ENCODE results near the gene CCDC120.

The CCDC120 gene, protein sequence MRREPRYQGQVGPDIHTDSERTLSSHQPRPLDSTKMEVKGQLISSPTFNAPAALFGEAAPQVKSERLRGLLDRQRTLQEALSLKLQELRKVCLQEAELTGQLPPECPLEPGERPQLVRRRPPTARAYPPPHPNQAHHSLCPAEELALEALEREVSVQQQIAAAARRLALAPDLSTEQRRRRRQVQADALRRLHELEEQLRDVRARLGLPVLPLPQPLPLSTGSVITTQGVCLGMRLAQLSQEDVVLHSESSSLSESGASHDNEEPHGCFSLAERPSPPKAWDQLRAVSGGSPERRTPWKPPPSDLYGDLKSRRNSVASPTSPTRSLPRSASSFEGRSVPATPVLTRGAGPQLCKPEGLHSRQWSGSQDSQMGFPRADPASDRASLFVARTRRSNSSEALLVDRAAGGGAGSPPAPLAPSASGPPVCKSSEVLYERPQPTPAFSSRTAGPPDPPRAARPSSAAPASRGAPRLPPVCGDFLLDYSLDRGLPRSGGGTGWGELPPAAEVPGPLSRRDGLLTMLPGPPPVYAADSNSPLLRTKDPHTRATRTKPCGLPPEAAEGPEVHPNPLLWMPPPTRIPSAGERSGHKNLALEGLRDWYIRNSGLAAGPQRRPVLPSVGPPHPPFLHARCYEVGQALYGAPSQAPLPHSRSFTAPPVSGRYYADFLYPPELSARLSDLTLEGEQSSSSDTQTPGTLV

DNA sequence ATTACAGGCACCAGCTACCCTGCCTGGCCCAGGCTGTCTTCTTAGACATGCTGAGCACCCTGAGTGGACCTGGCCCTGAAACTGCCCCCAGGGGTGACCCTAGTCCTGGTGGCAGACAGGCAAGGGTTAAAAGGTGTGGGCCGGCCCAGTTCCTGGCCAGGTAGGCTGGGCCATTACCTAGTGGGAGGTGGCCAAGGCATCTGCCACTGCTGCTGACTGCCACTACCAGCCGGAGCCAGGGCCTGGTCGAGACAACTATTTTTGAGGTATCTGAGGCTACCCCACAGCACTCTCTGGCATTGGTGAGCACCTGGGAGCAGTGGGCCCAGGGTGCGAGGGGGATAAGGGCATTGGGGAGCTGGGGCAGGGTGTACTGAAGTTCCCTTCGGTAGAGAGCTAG lies at the start of gene CCDC120:
CCDC120 (plus strand) TSS at position 206 of the 400 bp plus-strand sequence. CDS start 3,043 bp downstream, outside the sequence.
- DNase-seq, result no peak

DNA sequence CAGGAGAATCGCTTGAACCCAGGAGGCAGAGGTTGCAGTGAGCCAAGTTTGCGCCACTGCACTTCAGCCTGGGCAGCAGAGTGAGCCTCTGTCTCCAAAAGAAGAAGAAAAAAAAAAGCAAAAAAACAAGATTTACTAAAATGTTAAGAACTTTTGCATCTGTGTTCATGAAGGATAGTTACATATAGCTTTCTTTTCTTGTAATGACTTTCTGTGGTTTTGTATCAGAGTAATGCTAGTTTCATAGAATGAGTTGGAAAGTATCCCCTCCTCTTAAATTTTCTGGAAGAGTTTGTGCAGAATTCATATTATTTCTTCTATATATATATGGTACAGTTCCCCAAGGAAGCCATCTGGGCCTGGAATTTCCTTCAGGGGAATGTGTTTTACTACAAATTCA lies 39.7 kb upstream of the CCDC120 start:
- DNase-seq, result peak; percentile 22

DNA sequence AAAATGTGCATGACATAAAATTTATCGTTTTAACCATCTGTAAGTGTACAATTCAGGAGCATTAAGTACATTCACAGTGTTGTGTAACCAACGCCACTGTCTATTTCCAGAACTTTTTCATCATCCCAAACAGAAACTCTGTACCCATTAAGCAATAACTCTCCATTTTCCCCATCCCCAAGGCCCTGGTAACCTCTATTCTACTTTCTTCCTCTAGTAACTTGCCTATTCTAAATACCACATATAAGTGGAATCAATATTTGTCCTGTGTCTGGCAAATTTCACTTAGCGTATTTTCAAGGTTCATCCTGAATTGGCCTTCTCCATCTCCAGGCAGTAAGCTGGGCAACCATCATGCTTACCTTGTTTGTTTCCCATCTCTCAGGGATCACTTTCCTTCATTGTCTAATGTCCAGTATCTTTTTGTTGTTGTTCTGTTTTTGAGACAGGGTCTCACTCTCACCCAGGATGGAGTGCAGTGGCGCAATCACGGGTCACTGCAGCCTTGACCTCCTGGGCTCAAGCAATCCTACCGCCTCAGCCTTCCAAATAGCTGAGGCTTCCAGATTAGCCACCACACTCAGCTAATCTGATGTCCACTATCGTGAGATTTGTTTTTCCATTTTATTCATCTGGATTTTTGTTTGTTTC lies 39.1 kb upstream of the CCDC120 start:
- no peak for DNase-seq

DNA sequence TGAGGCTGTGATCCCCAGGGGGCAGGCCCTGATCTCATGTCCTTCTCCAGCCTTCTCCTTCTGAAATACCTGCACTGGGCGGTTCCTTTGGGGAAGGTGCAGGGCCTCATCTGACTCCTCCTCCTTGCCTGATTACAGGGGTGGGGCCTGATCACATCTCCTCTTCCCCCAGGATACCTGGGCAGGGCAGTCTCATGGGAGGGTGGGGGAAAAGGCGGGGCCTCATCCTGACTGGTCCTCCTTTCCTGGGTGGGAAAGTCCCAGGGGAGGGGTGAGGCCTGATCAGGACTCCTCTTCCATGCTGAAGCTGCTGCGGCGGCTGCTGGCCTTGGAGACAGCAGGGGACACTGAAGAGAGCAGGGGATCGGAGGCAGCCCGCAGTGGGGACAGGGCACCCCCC lies 28.9 kb upstream of the CCDC120 start:
- no peak for DNase-seq

DNA sequence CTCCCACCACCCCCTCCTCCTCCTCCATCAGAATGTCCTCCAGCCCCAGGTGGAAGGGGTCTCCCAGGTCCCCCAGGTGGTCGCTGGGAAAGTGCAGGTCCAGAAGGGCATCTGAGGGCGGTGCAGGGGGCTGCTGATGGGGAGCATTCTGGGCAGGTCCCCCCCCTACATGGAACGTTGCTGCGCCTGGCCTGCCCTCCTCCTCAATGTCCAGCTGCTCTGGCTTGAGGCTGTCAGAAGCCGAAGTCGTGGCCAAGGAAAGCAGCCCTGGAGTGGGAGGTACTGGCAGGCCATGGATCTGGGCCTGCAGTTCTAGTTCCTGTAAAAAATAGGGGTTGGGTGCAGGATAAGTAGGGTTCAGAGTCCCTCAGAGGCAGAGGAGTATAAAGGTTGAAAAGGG lies 28.5 kb upstream of the CCDC120 start:
- no peak for DNase-seq

DNA sequence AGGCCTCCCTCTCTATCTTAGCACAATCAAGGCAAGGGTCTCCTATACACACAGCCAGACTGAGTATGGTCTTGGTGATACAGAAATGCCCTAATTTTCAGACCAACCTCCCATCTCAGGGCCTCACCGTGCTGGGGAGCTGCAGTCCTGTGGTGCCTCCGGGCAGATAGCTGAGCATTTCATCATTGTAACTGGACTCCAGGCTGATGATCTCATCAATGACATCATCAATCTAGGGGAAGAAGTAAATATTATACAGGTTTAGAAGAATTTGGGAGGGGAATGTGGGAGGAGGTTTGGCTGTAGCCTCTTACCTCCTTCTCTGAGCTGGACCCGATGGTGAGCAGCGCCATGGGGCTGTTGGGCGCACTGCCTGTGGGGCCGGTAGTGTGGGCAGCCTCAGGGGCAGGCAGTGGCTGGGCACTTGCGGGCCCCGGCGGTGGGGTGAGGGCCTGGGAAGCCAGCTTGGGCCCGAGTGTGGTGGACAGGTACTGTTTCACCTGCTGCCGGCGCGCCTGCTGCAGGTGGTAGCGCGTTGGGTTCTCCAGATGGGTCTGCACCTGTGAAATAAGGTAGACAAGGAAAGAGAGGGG lies 20.8 kb upstream of the CCDC120 start:
- DNase-seq, result no peak

DNA sequence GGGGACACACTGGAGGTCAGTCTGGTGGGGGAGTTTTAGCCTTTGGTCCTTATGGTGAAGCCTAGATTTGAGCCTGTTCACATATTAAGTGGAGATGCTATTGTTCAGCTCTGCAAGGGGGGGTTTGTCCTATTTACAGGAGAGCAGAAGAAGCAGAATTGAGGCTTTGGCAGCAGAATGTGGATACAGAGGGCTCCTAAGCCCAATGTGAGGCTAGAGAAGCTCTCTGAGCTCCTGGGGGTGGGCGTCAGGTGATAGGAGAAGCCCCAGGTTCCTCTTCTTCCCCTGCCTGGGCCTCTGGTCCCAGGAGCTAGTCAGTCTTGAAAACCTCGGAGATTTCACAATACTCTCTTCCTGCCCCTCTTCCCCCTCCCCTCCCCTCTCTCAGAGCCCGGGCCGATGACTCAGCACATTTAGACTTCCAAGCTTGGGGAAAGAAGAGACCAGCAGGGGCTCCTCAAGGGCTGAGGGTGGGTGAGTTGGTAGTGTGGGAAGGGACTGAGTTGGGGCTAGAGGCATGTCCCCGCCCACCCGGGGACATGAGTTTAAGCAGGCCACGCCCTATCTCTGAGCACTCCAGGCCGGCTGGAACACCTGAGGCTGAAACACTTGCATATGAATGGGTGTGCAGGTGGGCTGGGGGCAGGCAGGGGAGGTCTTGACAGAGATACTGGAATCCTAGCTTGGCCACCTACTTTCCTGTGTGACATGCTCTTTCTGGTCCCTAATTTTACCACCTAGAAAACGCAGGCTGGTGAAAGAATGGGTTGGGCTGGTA lies 19.0 kb upstream of the CCDC120 start:
- DNase-seq, result peak; percentile 83

DNA sequence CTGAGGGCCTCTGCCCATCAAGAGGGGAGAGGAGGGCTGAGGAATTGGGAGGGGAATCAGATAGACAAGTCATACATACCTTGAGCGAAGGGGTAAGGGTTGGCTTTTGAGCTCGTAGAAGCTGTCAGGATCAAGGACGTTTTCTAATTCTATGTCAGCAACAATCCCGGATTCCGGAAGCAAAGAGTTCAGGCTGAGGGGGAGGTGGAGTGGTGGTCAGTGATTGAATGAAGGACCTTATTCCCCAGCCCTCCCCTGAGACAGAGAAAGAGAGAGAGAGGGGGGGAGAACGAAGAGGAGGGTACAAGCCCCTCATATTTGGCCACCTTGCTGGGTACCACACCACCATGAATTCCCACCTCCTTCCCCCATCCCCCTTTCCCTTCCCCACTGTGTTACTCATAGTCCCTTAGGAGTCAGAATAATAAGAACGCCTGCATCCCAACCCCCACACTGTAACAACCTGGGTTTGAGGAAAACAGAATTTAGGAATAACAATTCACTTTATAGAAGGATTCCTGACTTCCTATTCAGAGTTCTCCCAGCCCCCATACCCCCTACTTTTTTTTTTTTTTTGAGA lies 18.3 kb upstream of the CCDC120 start:
- DNase-seq, result no peak

DNA sequence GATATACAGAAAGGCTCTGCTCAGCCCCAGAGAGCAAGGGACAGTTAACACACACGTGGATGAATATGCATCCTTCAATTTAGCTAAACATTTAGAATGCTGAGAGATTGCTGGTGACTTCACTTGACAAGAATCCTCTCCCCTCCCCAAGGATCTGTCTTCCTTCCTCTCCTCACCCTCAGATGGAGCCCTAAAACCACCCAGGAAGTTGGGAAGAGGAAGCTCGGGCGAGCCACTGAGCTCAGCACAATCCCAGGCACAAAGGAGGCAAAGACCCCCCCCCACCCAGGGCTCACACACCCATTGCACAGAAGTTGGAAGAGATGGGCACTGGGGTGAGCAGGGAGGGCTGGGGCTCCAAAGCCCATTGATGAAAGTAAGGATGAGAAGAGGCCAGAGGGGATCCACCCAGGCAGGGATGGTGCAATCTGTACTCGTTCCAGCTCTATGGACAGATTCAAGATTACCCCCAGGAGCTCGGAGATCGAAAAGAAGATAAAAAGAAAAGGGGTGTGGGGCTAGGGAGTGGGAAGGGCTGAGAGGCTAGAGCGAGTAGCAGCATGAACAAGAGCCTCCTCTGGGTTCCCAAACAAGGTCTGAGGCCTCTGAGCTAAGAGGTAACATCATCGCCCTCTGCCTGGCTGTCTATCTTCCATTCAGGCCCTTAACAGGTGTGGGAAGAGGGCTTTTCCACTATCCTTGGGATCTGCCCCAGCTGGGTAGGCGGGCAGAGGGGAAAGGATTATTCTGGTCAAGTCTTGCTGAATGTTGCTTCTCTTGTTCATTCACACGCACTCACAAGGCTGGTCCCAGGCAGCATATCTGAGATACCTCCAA lies 16.8 kb upstream of the CCDC120 start:
- DNase-seq, result peak; percentile 23

DNA sequence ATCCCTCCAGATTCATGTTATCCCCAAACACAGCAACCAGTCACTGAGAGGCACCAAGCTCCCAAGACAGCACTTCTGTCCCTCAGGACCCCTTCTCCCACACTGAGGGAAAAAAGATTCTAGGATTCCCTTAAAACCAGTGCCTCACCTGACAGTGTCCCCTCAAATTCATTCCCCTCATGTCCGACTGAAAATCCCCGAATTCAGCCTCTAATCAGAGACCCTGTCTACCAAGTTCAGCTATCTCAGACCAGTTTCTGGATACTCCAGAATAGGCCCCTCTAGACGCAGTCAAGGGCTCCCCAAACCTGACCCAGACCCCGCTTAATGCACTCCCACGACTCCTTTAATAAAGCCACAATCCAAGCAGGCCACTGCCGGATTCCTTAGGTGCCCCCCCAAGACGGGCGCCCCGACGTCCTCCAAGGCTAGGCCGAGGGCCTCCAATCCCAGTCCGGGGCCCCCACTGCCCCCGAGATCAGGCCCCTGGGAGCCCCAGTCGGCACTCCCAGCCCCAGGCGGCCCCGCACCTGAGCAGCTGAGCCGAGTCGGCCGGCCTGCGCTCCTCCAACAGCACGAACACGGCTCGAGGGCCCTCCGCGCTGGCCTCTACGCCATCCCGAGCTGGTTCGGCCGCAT lies 16.1 kb upstream of the CCDC120 start:
- DNase-seq, result no peak

DNA sequence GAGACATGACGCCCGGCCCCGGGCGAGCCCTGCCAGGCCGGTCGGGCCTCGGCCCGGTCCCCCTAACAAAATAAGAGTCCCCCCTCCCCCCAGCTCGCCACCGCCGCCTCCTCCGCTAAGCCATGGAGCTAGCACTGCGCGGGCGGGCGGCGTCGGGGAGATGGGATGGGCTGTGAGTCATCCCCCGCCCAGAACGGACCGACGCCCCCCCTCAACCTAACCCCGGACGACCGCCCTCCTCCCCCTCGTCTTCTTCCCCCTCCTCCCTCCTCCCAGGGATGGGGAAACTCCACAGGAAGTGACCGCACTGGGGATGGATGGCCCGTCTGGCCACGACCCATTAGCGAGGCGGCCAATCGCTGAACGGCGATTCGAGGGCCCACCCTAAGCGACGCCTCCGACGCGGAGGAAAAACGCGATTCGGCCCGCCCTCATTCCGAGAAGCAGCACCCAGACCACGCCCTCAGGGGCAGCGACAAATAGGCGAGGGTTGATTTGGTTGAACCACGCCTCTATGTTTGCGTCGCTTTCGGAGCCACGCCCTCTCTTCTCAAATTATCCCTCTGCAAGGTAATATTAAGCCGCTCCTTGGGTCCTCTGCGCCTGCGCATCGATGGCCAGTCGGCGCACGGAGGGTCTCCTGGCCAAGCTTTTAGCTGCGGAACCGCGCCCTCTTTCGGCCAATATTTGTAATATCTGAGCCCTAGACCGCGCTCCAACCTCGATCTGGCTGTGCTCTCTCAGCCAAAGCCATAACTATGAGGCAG lies 15.4 kb upstream of the CCDC120 start, which contains the start of gene TFE3:
TFE3 (minus strand) TSS at position 138 of the 767 bp plus-strand sequence; CDS start at position 7, 131 bp downstream.
- DNase-seq, result peak; percentile 97

DNA sequence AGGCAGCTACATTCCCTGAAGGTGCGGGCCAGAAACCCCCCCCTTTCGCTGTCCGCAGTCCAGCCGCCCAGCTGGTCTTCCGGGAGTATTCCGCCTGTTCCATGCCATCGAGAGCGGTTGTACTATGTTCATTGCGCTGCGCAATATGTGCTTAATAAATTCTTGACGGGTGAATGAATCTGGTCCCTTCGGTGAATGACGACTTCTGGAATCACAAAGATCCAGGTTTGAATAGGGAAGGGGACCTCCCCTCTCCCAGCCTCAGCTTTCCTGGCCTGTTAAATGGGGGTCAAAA lies 14.9 kb upstream of the CCDC120 start:
- no peak for DNase-seq

DNA sequence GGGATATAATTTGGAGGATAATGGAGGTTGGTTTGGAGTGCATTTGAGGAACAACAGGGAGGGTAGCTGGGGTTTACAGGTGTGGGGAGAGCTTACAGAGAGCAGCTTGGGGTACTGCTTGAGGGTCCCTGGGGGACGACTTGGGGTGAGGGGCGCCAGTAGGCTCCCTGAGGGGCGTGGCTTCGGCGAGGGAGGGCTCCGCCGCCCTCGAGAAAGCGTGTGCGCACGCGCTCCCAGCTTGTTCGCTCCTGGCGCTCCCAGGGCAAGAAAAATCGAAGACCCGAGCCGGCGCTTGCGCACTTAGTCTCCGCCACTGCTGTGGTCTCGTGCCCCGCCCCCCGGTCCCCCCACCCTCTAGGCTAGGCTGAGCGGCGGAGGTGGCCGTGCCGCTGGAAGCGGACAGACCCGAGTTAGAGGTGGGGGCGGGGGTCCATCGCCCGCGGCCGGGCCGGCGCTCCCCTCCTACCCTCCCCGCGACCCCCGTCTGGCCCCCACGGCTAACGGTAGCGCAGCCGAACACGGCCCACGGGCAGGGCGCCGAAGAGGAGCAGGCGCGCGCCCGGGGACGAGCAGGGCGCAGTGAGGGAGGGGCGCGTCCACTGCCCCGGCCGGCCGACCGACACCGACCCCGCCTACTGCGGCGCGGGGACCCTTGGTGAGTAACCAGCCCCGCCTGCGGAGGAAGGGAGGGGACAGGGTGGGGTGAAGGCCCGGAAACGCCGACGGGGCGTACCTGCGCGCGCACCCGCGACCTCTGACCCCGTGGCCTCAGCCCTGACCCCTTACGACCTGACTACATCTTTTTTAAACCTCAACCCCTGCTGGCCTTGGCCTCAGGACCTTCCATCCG lies 5.4 kb upstream of the CCDC120 start:
- peak; percentile 75 for DNase-seq

DNA sequence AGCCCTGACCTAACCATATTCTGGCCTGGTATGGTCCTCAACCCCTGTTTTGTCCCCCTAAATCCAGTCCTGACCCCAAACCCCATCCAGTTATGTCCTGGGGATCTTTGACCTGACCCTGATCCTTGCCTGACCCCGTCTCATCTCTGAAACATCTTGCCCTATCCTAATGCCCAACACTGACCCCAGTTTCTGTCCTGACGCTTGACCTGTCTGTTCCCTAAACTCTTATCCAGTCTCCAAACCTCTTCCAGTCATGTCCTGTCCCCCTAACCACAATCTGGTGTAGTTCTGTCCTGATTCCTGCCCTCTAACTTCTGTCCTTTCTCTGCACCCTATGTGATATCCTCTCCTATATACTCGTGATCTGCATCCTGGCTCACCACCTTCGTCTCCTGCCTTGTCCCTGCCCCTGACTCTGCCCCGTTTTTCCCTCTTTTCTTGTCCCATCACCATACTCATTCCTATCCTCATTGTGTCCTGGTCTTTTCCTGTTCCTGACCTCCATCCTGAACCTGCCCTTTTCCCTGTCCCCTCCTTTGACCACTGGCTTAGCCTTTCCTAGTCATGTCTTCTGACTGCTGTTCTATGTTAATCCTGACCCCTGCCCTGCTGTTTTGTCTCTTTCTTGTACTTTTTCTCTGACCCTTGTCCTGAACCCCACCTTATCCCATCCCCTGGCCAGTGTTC lies 4.6 kb upstream of the CCDC120 start:
- no peak for DNase-seq

DNA sequence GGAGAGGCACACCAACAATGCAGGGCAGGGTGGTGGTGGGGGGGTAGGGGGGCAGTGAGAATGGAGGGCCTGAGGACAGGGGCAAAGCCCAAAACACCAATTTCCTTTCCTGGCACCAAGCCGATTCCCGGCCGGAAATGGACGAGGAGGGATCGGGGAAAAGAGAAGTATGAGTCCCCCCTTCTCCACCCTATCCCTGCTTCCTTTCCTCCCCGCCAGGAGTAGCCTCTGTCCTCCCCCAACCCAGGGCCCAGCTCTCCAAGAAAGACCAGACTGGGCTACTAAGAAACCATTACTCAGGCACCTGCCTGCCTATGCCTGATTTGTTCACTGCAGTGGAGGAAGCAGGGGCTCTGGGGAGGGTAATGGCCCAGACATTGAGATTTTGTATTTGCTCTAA lies 402 bp downstream of the CCDC120 start:
- DNase-seq, result no peak

DNA sequence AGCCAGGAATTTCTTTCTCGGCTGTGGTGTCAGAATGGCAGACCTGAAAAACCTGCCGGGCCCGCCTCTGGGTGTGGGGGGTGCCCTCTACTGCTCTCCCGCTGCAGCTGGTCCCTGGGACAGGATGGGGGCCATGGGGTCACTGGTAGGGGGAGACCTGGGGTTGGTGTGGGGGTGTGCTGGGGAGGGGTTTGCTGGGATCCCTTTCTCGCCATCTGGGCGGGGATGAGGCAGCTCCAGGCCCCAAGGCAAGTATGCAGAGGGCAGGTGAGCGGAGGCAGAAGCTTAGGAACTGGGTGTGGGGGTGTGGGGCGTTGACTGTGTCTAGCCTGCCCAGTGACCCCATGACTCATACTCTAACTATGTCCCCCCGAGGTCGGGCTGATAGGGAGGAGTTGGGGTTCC lies 884 bp downstream of the CCDC120 start:
- no peak for DNase-seq

DNA sequence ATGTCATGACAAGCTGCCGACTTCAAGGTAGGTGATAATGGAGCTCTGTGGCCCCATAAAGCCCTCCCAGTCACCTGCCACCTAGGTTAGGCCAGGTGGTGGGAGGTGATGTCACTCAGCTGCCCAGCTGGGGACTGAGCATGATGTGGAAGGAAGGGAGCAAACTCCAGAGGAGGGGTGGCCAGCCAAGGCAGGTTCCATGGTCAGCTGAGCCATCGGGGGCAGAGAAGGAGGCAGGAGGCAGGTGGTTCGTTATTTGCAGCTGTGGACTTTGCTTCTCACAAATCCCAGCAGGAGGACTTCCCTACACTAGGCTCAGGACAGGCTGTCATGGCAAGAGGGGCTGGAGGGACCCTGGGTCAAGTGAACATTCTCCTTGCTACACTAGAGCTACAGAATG lies 2.1 kb downstream of the CCDC120 start:
- no peak for DNase-seq

DNA sequence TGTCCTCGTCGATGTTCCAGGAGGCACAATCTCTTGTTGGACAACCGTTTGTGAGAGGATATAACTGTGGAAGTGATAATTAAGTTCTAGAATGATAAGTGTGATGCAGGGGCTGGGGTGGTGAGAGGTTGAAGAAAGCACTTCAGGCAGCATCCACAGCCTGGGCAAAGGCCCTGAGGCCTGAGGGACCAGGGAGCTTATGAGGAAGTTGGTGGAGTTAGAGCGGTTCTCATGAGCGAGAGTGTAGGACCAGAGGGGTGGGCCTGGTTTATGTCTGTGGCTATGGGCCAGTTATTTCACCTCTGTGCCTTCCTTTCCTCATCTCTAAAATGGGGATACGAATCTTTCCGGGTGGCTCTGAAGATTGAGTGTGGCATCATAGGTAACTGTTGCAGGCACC lies 2.7 kb downstream of the CCDC120 start:
- DNase-seq, result no peak
